Stimulated activated CD8-positive, alpha-beta memory T cell treated with anti-CD3 and anti-CD28 coated beads, Interleukin-4, amount 100 ng/mL, for 48 hours (primary cell): ENCODE measurements around the gene LYPD4.
"Not testable (repeated sequence)": the region's sequence is repeated elsewhere in the genome, so short reads cannot be mapped to it uniquely, and the experiment has no call there.

Source experiments
- DNase-seq: peaks from one replicate; pipeline ENCODE4 v3.0.0-alpha.2; 2020

LYPD4 gene

DNA sequence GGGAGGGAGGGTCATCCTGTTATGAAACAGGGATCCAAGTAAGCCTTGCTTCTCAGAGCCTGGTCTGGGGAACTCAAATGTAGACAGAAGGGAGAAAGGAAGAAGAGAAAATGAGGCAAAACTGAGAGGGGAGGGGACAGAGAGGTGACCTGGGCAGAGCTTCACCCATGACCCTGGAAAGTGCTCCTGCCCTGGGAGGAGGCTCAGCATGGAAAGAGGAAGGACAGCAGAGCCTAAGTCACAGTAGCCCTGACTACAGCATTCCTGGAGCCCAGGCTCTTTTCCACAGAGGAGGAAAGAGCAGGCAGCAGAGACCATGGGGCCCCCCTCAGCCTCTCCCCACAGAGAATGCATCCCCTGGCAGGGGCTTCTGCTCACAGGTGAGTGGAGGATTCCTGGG, 48.1 kb downstream of the LYPD4 start, which contains the start of gene CEACAM3:
TSS of gene CEACAM3 (plus strand) at position 226 of the 400 bp plus-strand sequence. CDS start at position 317, 91 bp downstream.
- no peak for DNase-seq

DNA sequence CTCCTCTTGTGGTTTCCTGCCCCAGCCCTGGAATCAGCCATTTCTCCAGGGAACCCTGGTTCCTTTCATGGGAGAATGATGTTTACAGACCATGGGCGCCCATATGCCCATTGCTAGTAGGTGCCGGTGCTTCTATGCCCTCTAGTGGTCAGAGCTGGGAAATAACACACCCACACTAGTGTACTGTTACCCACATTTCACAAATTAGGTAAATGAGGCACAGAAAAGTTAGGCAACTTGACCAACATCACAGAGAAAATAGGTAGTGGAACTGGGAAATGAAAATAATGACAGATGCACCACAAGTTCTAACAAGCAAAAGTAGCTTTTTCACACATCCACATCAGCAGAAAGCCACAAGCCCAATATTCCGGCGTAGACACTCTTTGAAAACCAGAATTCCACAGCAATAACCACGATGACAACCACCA, 49.4 kb downstream of the LYPD4 start:
- DNase-seq = peak; percentile 74

DNA sequence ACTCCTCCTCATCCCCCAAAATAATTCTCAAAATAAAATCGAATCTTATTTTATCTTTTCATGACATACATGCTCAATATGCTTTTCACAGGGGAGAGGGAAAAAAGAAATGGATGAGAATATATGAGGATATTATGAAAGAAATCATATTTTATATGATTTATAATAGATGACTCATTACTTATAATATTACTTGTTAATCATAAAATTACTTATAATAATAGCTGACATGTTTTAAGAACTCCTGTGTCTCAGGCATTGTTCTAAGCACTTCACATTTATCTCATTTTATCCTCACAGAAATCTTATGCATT, 51.1 kb downstream of the LYPD4 start:
- DNase-seq = no peak

DNA sequence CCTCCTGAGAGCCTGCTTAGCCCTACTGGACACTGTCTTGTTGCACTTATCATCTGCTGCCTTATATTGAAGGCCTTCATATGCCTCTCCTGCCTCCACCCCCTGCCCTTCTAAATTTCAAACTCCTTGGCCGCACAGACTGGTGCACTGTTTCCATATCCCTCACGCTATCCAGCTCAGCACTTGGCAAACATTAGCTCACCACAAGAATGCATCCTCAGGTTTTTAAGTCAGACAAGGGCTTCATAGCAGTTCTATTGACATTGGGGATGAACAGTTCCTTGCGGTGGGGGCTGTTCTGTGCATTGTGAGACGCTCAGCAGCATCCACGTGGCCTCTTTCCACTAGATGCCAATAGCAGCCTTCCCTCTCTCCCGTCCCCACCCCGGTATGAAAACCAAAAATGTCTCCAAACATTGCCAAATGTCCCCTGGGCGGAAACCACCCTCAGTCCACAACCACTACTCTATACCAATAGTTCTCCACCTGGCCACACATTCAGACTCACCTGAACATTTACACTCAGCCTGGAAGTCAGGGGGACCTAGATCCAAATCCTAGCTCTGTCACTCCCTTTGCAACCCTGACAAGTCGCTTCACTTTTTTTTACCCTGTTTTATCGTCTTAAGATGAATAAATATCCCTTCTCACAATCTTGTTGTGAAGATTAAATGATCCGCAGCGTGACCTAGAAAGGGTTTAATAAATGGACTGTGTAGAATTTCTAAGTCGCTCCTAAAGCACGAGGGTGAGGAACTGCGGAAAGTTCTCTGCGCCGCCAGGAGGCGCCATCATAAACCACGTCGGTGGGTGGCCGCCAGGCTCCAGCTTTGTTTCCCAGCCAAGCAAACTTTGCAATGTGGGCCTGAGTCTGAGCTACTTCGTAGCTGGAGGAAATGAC, 51.7 kb downstream of the LYPD4 start:
- peak; percentile 75 for DNase-seq

DNA sequence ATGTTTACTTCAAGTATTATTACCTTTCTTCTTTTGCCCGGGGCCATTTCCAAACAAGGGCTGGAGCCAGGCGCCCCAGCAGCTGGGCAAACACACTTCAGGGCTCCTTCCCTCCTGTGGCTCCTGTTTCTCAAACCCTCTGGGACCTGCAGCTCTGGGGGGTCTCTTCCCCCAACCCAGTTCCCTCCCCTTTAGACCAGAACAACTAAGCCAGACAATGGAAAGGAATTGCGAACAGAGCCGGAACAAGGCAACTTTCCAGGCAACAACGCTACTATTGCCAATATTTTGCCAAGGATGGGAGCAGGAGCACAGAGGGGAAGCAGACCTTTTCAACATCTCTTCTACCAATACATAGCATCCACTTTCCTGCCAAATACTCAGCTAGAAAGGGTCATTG, 55.4 kb downstream of the LYPD4 start:
- not testable (repeated sequence) for DNase-seq

DNA sequence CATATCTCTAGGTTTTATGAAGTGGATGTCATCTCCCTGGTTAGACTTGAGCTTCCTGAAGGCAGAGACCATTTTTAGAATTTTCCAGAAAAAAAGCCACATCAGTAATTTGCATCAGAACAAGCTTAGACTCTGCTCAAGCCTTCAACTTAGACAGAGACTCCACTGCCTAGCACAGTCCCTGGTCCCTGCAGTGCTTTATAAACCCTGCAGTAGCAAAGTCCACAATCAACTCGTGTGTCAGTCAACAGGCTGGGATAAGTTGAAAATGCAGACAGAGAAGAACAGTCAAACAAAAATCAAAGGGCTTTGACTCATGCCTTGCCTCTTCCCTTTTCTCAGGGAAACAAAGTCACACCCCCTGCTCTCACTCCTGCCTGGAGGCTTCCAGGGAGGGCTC, 56.0 kb downstream of the LYPD4 start:
- not testable (repeated sequence) for DNase-seq
